ENCODE measurements around the gene CCDC188. TPM values are rescaled to one million over a fixed set of nuclear protein-coding genes. Genes with fewer than 3 reads are reported as not detected.

Gene CCDC188
- not detected in 2 replicates for total RNA-seq (2011; cell fraction: chromatin; rRNA removed; ENCODE audit: low replicate concordance)
- total RNA-seq (2011; cell fraction: nucleolus; rRNA removed) = not detected in 2 replicates
- not detected in 2 replicates for total RNA-seq (2011; cell fraction: nucleoplasm; rRNA removed)
- not detected in 2 replicates for total RNA-seq (2014; rRNA removed)
- not detected in 2 replicates for total RNA-seq (2014; rRNA removed; fragmentation: Illumina TruSeq; extraction: Trizol)
- not detected in 2 replicates for total RNA-seq (2015; rRNA removed; fragmentation: Illumina TruSeq; extraction: Trizol)
- not detected in 2 replicates for total RNA-seq (2021)
- polyA plus RNA-seq (2011; rRNA removed) = not detected in 2 replicates
- not detected in 2 replicates for polyA plus RNA-seq (2011; cell fraction: cytosol; rRNA removed)
- not detected in 2 replicates for polyA plus RNA-seq (2011; cell fraction: nucleus; rRNA removed)
- 0.26 TPM in 1 of 2 replicates, not detected in the other for polyA plus RNA-seq (2012)
- not detected in 2 replicates for polyA plus RNA-seq (2014; fragmentation: Illumina TruSeq; extraction: Trizol)
- not detected for polyA plus RNA-seq (2014; fragmentation: Nextera tagmentation; extraction: Ambion mirVana)
- polyA plus RNA-seq (2014; rRNA removed) = not detected in 2 replicates
- not detected in 2 replicates for polyA minus RNA-seq (2011; rRNA and poly(A)+ RNA removed)
- not detected in 2 replicates for polyA minus RNA-seq (2011; cell fraction: cytosol; rRNA and poly(A)+ RNA removed)
- polyA minus RNA-seq (2011; cell fraction: nucleus; rRNA and poly(A)+ RNA removed) = not detected in 2 replicates
- Bru-seq, nascent RNA = not detected
- BruChase-seq, experiment 1, labeled RNA remaining after a 2-hour chase = not detected
- not detected for BruChase-seq, experiment 2, labeled RNA remaining after a 6-hour chase
- long read RNA-seq, experiment 1 = 0 reads
- long read RNA-seq, experiment 2 = 0 reads
- long read RNA-seq, experiment 3 = 0 reads

- H4K20me1 ChIP-seq (replicated peaks; ENCODE audit: control insufficient read depth, insufficient read depth, low read length) = peaks cover 25% of the 10 kb centered on the region; the same call in 1 of the 2 replicates
- intact Hi-C loops (cut with micrococcal nuclease) (loop anchor here (10.0 kb wide), 1 partner anchor 264 kb away; no protein-coding TSS in a partner anchor), in situ Hi-C loops (cut with MboI) (loop anchor here (25.0 kb wide), 1 partner anchor 537 kb away; no protein-coding TSS in a partner anchor)
- H3K9me1 ChIP-seq (ENCODE audit: control insufficient read depth, insufficient read depth, low read length) = no peaks in the 10 kb centered on the region
- H3K4me2 ChIP-seq (ENCODE audit: insufficient read depth, low read length) = no peak within 1 kb of the TSS
- FAIRE-seq = no peak
- POLR2A ChIA-PET = interaction anchor here (0.7 to 1.3 kb wide), 5 partner anchors 12 to 136 kb away, joined by 3 to 5 read pairs (median 3); partner anchors contain the start of gene TRMT2A
- H2AFZ ChIP-seq (ENCODE audit: low read depth, low read length) = no peak within 1 kb of the TSS
- peaks cover 19 to 34% of the 10 kb centered on the region in 2 experiments; a peak in 4 of 5 replicates for H3K27me3 ChIP-seq (ENCODE audit: control insufficient read depth in 2 of 2, insufficient read depth in 2 of 2, low read length in 2 of 2)
- CTCF ChIA-PET (ENCODE audit: low intra/inter-chr PET ratio) = no interaction called here
- 21% methylated on average over 14 of the region's 14 CpGs for WGBS (ENCODE audit: insufficient coverage, low coverage, missing lambda C conversion rate)
- H3K9ac ChIP-seq (ENCODE audit: insufficient read depth in 1 of 2, low read depth in 2 of 2, low read length in 2 of 2) = no peak within 1 kb of the TSS; a peak in 1 of 4 replicates
- no peak within 1 kb of the TSS for H3K27ac ChIP-seq (ENCODE audit: extremely low read depth, low read depth, low read length)
- H3K4me1 ChIP-seq (replicated peaks in 1 of 2; ENCODE audit: control insufficient read depth in 2 of 2, insufficient read depth in 2 of 2, low read length in 2 of 2) = peaks cover 0 to 79% of the 10 kb centered on the region in 2 experiments; a peak in 2 of 5 replicates
- no peaks in the 10 kb centered on the region for H3K79me2 ChIP-seq (ENCODE audit: control insufficient read depth, insufficient read depth, low read length)
- H3K36me3 ChIP-seq (ENCODE audit: control insufficient read depth, insufficient read depth, low read length) = no peaks in the 10 kb centered on the region
- H3K4me3 ChIP-seq = no peak within 1 kb of the TSS
- BruUV-seq (replicated peaks) = no TSS peak
- DNase-seq (ENCODE audit: extremely low read depth in 1 of 4, low spot score in 3 of 4) = peak in 1 of 4 experiments; percentile 51
- H3K9me3 ChIP-seq (replicated peaks; ENCODE audit: control insufficient read depth, insufficient read depth, low read depth, low read length) = no peaks in the 10 kb centered on the region
- no peak for ATAC-seq
- TF ChIP-seq ZNF780A (CRISPR knock-in tag; IDR thresholded peaks at IDR 0.05) (no peak), CBFA2T2 (conservative IDR thresholded peaks at IDR 0.05) (no peak), ZNF77 (CRISPR knock-in tag; IDR thresholded peaks at IDR 0.05) (no peak), TEAD4 (IDR thresholded peaks at IDR 0.05; ENCODE audit: low read length) (no peak), TEAD4 (CRISPR knock-in tag; IDR thresholded peaks at IDR 0.05; ENCODE audit: borderline replicate concordance) (0 out of 2 replicates have a peak, but pooled peaks have one; percentile 18), TAF7 (tag; IDR thresholded peaks at IDR 0.05) (no peak), ZNF143 (CRISPR knock-in tag; IDR thresholded peaks at IDR 0.05) (0 out of 2 replicates have a peak, but pooled peaks have one; percentile 28), MTA2 (IDR thresholded peaks at IDR 0.05; ENCODE audit: low read depth) (no peak), HNRNPLL (IDR thresholded peaks at IDR 0.05; ENCODE audit: low read depth, low read length, poor library complexity, severe bottlenecking) (no peak), ZBTB26 (CRISPR knock-in tag; IDR thresholded peaks at IDR 0.05) (0 out of 2 replicates have a peak, but pooled peaks have one; percentile 65), SMAD2 (IDR thresholded peaks at IDR 0.05; ENCODE audit: low read depth, low read length) (no peak), ZNF354B (CRISPR knock-in tag; IDR thresholded peaks at IDR 0.05) (no peak), MEIS2 (IDR thresholded peaks at IDR 0.05; ENCODE audit: partially characterized antibody) (no peak), RNF2 (IDR thresholded peaks at IDR 0.05) (no peak)
These were observed at the start of gene CCDC188 for GRCh38 chr22:20150381-20151275. Gene CCDC188, minus strand, starts transcription at chr22:20151055. Its CDS starts 69 bp downstream, at chr22:20150986.
